ENCODE measurements around the gene PEX11G. TPM values are rescaled to one million over a fixed set of nuclear protein-coding genes. Genes with fewer than 3 reads are reported as not detected.
"Not testable (repeated sequence)": the region's sequence is repeated elsewhere in the genome, so short reads cannot be mapped to it uniquely, and the experiment has no call there.

Gene PEX11G
- total RNA-seq, 4 donors from 2014 or later = 0.51 to 1.4 (median 1.1) TPM; not detected in 1

DNA sequence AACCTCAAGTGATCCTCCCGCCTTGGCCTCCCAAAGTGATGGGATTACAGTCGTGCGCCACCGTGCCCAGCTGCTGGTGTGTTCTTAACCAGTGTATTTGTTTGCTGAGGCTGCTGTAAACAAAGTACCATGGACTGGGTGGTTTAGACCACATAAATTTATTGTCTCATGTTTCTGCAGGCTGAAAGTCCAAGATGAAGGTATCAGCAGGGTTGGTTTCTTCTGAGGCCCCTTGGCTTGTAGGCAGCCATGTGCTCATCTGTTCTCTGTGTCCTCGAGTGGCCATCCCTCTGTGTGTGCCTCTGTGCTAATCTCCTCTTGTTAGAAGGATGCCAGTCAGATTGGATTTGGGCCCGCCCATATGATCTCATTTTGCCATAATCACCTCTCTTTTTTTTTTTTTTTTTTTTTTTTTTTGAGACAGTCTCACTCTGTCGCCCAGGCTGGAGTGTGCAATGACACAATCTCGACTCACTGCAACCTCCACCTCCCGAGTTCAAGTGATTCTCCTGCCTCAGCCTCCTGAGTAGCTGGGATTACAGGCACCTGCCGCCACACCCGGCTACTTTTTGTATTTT is 31.8 kb downstream of the PEX11G start:
- Histone ChIP-seq H3K27me3 (no peaks in the 10 kb centered on the region), H3K36me3 (peaks cover 0 to 59% of the 10 kb centered on the region in 2 donors), H3K4me1 (no peaks in the 10 kb centered on the region), H3K9me3 (no peaks in the 10 kb centered on the region), H3K4me3 (no peak overlapping the region), H3K27ac (no peak overlapping the region)
- intact Hi-C loops (cut with DNase I; ENCODE audit: low total_unique reads) (no loop called here), in situ Hi-C loops (cut with MboI; ENCODE audit: low sequenced_read_pairs in 4 of 4) (no loop called here)
- DNase-seq (no peak), ATAC-seq (no peak)
- no peak for TF ChIP-seq POLR2A (IDR thresholded peaks at IDR 0.05)
- no peak for TF ChIP-seq CTCF (IDR thresholded peaks at IDR 0.05 in 4 of 5, conservative IDR thresholded peaks at IDR 0.05 in 1 of 5)

DNA sequence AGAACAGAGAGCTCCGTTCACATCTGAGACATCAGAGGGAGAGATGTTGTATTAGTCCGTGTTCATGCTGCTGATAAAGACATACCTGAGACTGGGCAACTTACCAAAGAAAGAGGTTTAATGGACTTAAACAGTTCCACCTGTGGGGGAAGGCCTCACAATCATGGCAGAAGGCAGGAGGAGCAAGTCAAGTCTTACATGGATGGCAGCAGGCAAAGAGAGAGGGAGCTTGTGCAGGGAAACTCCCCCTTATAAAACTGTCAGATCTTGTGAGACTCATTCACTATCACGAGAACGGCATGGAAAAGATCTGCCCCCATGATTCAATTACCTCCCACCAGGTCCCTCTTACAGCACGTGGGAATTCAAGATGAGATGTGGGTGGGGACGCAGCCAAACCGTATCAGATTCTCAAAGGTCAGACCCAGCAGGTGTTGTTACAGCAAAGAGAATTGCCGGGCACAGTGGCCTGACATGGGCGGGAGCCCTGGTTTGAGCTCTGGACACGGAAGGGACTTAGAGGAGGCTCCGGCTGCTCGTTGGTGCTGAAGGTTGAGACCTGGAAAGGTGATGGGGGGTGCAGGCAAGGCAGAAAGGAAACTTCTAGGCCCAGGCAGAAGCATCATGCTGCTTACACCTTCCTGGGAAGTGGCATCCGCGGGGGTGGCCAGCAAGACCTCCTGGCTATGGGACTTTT is 33.1 kb downstream of the PEX11G start:
- peaks cover 0 to 59% of the 10 kb centered on the region in 2 donors for H3K36me3 ChIP-seq
- intact Hi-C loops (cut with DNase I; ENCODE audit: low total_unique reads) (no loop called here), in situ Hi-C loops (cut with MboI; ENCODE audit: low sequenced_read_pairs in 4 of 4) (no loop called here)
- no peaks in the 10 kb centered on the region for H3K27me3 ChIP-seq
- TF ChIP-seq CTCF (IDR thresholded peaks at IDR 0.05 in 4 of 5, conservative IDR thresholded peaks at IDR 0.05 in 1 of 5) = no peak
- no peak for TF ChIP-seq POLR2A (IDR thresholded peaks at IDR 0.05)
- no peaks in the 10 kb centered on the region for H3K4me1 ChIP-seq
- no peaks in the 10 kb centered on the region for H3K9me3 ChIP-seq
- H3K27ac ChIP-seq = no peak overlapping the region
- no peak overlapping the region for H3K4me3 ChIP-seq
- ATAC-seq = no peak
- no peak for DNase-seq

GRCh38 chr19:7454998-7455397 is 33.8 kb downstream of the PEX11G start:
- DNase-seq = no peak
- no peak for ATAC-seq
- Histone ChIP-seq H3K9me3 (no peaks in the 10 kb centered on the region), H3K27me3 (no peaks in the 10 kb centered on the region), H3K36me3 (peaks cover 0 to 55% of the 10 kb centered on the region in 2 donors), H3K4me3 (no peak overlapping the region), H3K4me1 (no peaks in the 10 kb centered on the region), H3K27ac (no peak overlapping the region)
- in situ Hi-C loops (cut with MboI; ENCODE audit: low sequenced_read_pairs in 4 of 4) (no loop called here), intact Hi-C loops (cut with DNase I; ENCODE audit: low total_unique reads) (no loop called here)
- TF ChIP-seq POLR2A (IDR thresholded peaks at IDR 0.05) = no peak
- no peak for TF ChIP-seq CTCF (IDR thresholded peaks at IDR 0.05 in 4 of 5, conservative IDR thresholded peaks at IDR 0.05 in 1 of 5)

DNA sequence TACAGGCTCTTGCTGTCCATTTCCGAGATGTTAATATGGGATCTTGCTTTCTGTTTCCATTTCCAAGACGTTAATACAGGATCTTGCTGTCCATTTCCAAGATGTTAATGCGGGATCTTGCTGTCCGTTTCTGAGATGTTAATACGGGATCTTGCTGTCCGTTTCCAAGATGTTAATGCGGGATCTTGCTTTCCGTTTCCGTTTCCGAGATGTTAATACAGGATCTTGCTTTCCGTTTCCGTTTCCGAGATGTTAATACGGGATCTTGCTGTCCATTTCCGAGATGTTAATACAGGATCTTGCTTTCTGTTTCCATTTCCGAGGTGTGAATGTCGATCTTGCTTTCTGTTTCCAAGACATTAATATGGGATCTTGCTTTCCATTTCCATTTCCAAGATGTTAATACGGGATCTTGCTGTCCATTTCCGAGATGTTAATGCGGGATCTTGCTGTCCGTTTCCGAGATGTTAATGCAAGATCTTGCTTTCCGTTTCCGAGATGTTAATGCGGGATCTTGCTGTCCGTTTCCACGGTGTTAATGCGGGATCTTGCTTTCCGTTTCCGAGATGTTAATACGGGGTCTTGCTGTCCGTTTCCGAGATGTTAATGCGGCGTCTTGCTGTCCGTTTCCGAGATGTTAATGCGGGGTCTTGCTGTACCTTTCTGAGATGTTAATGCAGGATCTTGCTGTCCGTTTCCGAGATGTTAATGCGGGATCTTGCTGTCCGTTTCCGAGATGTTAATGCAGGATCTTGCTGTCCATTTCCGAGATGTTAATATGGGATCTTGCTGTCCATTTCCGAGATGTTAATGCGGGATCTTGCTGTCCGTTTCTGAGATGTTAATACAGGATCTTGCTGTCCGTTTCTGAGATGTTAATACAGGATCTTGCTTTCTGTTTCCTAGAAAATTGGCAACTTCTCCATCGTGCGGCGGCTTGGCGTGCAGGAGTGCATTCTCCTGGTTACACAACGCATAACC is 38.3 kb downstream of the PEX11G start:
- peaks cover 0 to 69% of the 10 kb centered on the region in 2 donors for H3K36me3 ChIP-seq
- in situ Hi-C loops (cut with MboI; ENCODE audit: low sequenced_read_pairs in 4 of 4) = no loop called here
- no peaks in the 10 kb centered on the region for H3K4me1 ChIP-seq
- intact Hi-C loops (cut with DNase I; ENCODE audit: low total_unique reads) = no loop called here
- TF ChIP-seq POLR2A (IDR thresholded peaks at IDR 0.05) (no peak), CTCF (IDR thresholded peaks at IDR 0.05 in 4 of 5, conservative IDR thresholded peaks at IDR 0.05 in 1 of 5) (no peak)
- H3K27ac ChIP-seq = no peak overlapping the region
- DNase-seq (no peak), ATAC-seq (peak in 1 of 2 donors; percentile 33)
- H3K4me3 ChIP-seq = no peak overlapping the region
- H3K27me3 ChIP-seq = no peaks in the 10 kb centered on the region
- H3K9me3 ChIP-seq = no peaks in the 10 kb centered on the region

- H3K27ac ChIP-seq; H3K4me3 ChIP-seq; H3K27me3 ChIP-seq; H3K9me3 ChIP-seq; intact Hi-C loops (cut with DNase I; ENCODE audit: low total_unique reads); in situ Hi-C loops (cut with MboI; ENCODE audit: low sequenced_read_pairs in 4 of 4); DNase-seq; ATAC-seq; H3K4me1 ChIP-seq: not testable (repeated sequence)
- peaks cover 0 to 79% of the 10 kb centered on the region in 2 donors for H3K36me3 ChIP-seq
Observed at GRCh38 chr19:7449391-7450070, 39.3 kb downstream of the PEX11G start.

Measured in gastrocnemius medialis (tissue), 4 donors.